ENCODE data around the gene NANS. TPM values are rescaled to one million over a fixed set of nuclear protein-coding genes. Genes with fewer than 3 reads are reported as not detected.

The NANS gene
- total RNA-seq, 1 donor from 2014 or later, result 13.0 TPM

DNA sequence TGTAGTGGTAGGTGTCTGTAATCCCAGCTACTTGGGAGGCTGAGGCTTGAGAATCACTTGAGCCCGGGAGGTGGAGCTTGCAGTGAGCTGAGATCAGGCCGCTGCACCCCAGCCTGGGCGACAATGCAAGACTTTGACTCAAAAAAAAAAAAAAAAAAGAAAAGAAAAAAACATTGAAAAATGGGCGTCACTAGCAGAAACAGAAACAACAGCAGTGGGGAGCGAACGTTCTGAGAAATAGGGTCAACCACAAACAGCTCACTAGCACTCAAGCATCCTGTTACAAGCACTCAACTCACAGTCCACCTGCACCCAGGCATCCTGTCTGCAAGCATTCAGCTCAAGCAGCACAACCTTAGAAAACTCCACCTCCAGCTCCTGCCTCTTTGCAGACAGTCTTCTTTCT lies 45.3 kb downstream of the NANS start:
- H4K20me1 ChIP-seq (ENCODE audit: low read depth), result no peaks in the 10 kb centered on the region
- no peaks in the 10 kb centered on the region for H3K36me3 ChIP-seq
- peaks cover 11% of the 10 kb centered on the region for H3F3A ChIP-seq (ENCODE audit: low read depth)
- no peak overlapping the region for H3K4me3 Mint-ChIP-seq
- peak; percentile 33 for DNase-seq (ENCODE audit: low spot score)
- H3K9me3 ChIP-seq (ENCODE audit: low read depth), result no peaks in the 10 kb centered on the region
- H3K27ac Mint-ChIP-seq, result no peak overlapping the region
- H3K4me2 ChIP-seq, result no peak overlapping the region
- peak overlapping the region; percentile 57 for H2AFZ ChIP-seq (replicated peaks)
- H3K9me3 Mint-ChIP-seq, result peaks cover 2% of the 10 kb centered on the region
- no peak overlapping the region for H3K4me3 ChIP-seq
- H3K27me3 Mint-ChIP-seq (ENCODE audit: insufficient read depth, low read depth), result no peaks in the 10 kb centered on the region
- no peaks in the 10 kb centered on the region for H3K27me3 ChIP-seq
- H3K36me3 Mint-ChIP-seq, result no peaks in the 10 kb centered on the region
- no peak overlapping the region for H3K9ac ChIP-seq
- H3K4me1 Mint-ChIP-seq, result peaks cover 6% of the 10 kb centered on the region
- H3K4me1 ChIP-seq, result peaks cover 5% of the 10 kb centered on the region
- H3K27ac ChIP-seq, result no peak overlapping the region
- H3K79me2 ChIP-seq (ENCODE audit: low read depth), result no peaks in the 10 kb centered on the region
- TF ChIP-seq, protein P1, sequence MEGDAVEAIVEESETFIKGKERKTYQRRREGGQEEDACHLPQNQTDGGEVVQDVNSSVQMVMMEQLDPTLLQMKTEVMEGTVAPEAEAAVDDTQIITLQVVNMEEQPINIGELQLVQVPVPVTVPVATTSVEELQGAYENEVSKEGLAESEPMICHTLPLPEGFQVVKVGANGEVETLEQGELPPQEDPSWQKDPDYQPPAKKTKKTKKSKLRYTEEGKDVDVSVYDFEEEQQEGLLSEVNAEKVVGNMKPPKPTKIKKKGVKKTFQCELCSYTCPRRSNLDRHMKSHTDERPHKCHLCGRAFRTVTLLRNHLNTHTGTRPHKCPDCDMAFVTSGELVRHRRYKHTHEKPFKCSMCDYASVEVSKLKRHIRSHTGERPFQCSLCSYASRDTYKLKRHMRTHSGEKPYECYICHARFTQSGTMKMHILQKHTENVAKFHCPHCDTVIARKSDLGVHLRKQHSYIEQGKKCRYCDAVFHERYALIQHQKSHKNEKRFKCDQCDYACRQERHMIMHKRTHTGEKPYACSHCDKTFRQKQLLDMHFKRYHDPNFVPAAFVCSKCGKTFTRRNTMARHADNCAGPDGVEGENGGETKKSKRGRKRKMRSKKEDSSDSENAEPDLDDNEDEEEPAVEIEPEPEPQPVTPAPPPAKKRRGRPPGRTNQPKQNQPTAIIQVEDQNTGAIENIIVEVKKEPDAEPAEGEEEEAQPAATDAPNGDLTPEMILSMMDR (IDR thresholded peaks at IDR 0.05), result no peak
- TF ChIP-seq EZH2phosphoT487 (IDR thresholded peaks at IDR 0.05) (no peak), EZH2 (IDR thresholded peaks at IDR 0.05) (no peak)

DNA sequence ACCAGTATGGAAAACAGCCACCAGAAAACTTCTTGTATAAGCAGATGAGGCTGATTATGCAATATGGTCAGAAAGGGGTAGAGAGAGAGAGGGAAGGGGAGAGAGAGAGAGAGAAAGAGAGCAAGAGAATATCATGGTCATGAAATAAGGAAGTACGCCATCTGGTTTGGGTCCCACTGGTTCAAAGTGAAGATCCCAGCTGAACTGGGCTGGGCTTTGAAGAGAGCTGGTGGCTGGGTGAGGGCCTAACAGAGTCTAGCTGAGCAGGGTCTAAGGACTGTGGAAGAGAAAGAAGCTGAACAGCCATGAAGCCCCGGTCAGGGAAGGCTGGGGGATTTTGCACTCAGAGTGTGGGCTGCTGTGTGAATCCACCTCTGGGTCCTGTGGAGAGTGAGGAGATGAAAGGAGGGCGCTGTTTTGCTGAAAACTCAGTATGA lies 47.9 kb downstream of the NANS start:
- Histone ChIP-seq H3K9ac (no peak overlapping the region), H3K4me1 (peaks cover 5% of the 10 kb centered on the region), H3F3A (ENCODE audit: low read depth) (peaks cover 11% of the 10 kb centered on the region), H3K9me3 (ENCODE audit: low read depth) (no peaks in the 10 kb centered on the region), H3K79me2 (ENCODE audit: low read depth) (no peaks in the 10 kb centered on the region), H3K36me3 (no peaks in the 10 kb centered on the region), H3K27ac (no peak overlapping the region), H2AFZ (replicated peaks) (no peak overlapping the region), H3K4me3 (no peak overlapping the region), H3K4me2 (no peak overlapping the region), H4K20me1 (ENCODE audit: low read depth) (no peaks in the 10 kb centered on the region), H3K27me3 (no peaks in the 10 kb centered on the region)
- H3K27ac Mint-ChIP-seq, result no peak overlapping the region
- H3K4me3 Mint-ChIP-seq, result no peak overlapping the region
- no peaks in the 10 kb centered on the region for H3K36me3 Mint-ChIP-seq
- no peaks in the 10 kb centered on the region for H3K4me1 Mint-ChIP-seq
- TF ChIP-seq EZH2phosphoT487 (IDR thresholded peaks at IDR 0.05) (no peak), EZH2 (IDR thresholded peaks at IDR 0.05) (no peak)
- TF ChIP-seq, protein P1 (IDR thresholded peaks at IDR 0.05), result no peak
- H3K27me3 Mint-ChIP-seq (ENCODE audit: insufficient read depth, low read depth), result no peaks in the 10 kb centered on the region
- no peak for DNase-seq (ENCODE audit: low spot score)
- peaks cover 3% of the 10 kb centered on the region for H3K9me3 Mint-ChIP-seq

DNA sequence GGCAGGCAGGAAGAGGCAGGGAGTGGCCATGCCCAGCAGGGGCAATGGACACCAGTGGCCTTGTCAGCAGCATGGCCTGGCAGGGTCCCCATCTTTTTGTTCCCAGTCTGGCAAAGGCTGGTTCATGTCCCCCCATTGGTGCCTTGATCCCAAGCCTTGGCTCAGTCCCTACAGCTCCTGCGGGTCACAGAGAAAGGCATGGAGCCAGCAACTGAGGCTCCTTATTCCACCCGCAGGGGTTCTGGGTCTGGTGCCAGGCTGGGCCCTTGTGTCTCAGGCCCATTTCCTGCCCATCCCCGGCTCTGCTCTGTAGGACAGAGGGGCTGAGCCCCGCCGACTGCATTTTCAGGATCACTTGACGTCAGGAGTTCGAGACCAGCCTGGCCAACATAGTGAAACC lies 48.5 kb downstream of the NANS start:
- Histone ChIP-seq H3K79me2 (ENCODE audit: low read depth) (no peaks in the 10 kb centered on the region), H3K27ac (no peak overlapping the region), H3K36me3 (no peaks in the 10 kb centered on the region), H3K9ac (no peak overlapping the region), H4K20me1 (ENCODE audit: low read depth) (no peaks in the 10 kb centered on the region), H3K4me3 (no peak overlapping the region), H3F3A (ENCODE audit: low read depth) (peaks cover 11% of the 10 kb centered on the region), H3K4me1 (peaks cover 5% of the 10 kb centered on the region), H3K4me2 (no peak overlapping the region), H3K9me3 (ENCODE audit: low read depth) (no peaks in the 10 kb centered on the region), H2AFZ (replicated peaks) (no peak overlapping the region), H3K27me3 (no peaks in the 10 kb centered on the region)
- DNase-seq (ENCODE audit: low spot score), result no peak
- Mint-ChIP-seq H3K4me1 (no peaks in the 10 kb centered on the region), H3K27me3 (ENCODE audit: insufficient read depth, low read depth) (no peaks in the 10 kb centered on the region), H3K9me3 (peaks cover 3% of the 10 kb centered on the region), H3K36me3 (no peaks in the 10 kb centered on the region), H3K27ac (no peak overlapping the region), H3K4me3 (no peak overlapping the region)
- TF ChIP-seq EZH2 (IDR thresholded peaks at IDR 0.05) (no peak), EZH2phosphoT487 (IDR thresholded peaks at IDR 0.05) (no peak)
- TF ChIP-seq, protein P1 (IDR thresholded peaks at IDR 0.05), result no peak

Measured in neural progenitor cell (in vitro differentiated cells).